K562 (cell line): ENCODE data around the gene ZDHHC8.

ENCODE experiments used
- CTCF ChIP-seq, 3 experiments: IDR thresholded peaks in 2 of 3; conservative IDR thresholded peaks in 1 of 3; 2 replicates each; pipeline ENCODE4 v1.5.1; 2011 to 2012; ENCODE audit warnings: low read length in 3 of 3, mild to moderate bottlenecking in 3 of 3, control low read depth in 2 of 3, improper control_type of control experiment in 1 of 3, inconsistent platforms in 1 of 3, low read depth in 1 of 3, mixed read lengths in 1 of 3, moderate library complexity in 1 of 3; ENCODE audit not compliant: insufficient read depth in 2 of 3
- FOS ChIP-seq: IDR thresholded peaks from 3 replicates; pipeline ENCODE4 v1.6.1; 2011; ENCODE audit not compliant: insufficient read length; ENCODE audit errors: extremely low read depth
- NFATC3 ChIP-seq: fragments of 450-650 bp; IDR thresholded peaks from 2 replicates; pipeline ENCODE4 v1.6.1; 2017; ENCODE audit warnings: mild to moderate bottlenecking
- SREBF1 ChIP-seq: fragments of 150-350 bp; IDR thresholded peaks from 2 replicates; pipeline ENCODE4 v1.6.1; 2014; ENCODE audit warnings: antibody characterized with exemption, low read depth, low read length, borderline replicate concordance
- TARDBP ChIP-seq: fragments of 450-650 bp; IDR thresholded peaks from 2 replicates; pipeline ENCODE4 v1.6.1; 2016
- ZNF197 ChIP-seq: fragments of 200-800 bp; sonication (Bioruptor generic); IDR thresholded peaks from 2 replicates; pipeline ENCODE4 v1.6.1; 2016; ENCODE audit warnings: low read depth, missing genetic modification characterization, missing compliant biosample characterization
- ZNF324 ChIP-seq: fragments of 250-450 bp; sonication (Bioruptor Pico); IDR thresholded peaks from 2 replicates; pipeline ENCODE4 v1.4.0; 2020; ENCODE audit warnings: mild to moderate bottlenecking
- ZNF354B ChIP-seq: fragments of 250-450 bp; sonication (Bioruptor Pico); IDR thresholded peaks from 2 replicates; pipeline ENCODE4 v1.4.0; 2020
- TF ChIP-seq, protein P1 (sequence below): sonication (generic); formaldehyde crosslinking; IDR thresholded peaks from 2 replicates; pipeline ENCODE4 v1.8.1; 2023; ENCODE audit warnings: mild to moderate bottlenecking, missing genetic modification reagents
- TF ChIP-seq, protein P2 (sequence below), 2 experiments: fragments of 450-650 bp in 1 of 2; IDR thresholded peaks; 2 replicates each; pipeline ENCODE4 v1.6.1; 2011 to 2017; ENCODE audit warnings: low read depth in 2 of 2, antibody characterized with exemption in 1 of 2, borderline replicate concordance in 1 of 2, low read length in 1 of 2, mild to moderate bottlenecking in 1 of 2, mixed read lengths in 1 of 2; ENCODE audit not compliant: control insufficient read depth in 1 of 2
- TF ChIP-seq, protein P3 (sequence below): fragments of 250-450 bp; sonication (Bioruptor Pico); IDR thresholded peaks from 2 replicates; pipeline ENCODE4 v1.8.0; 2022; ENCODE audit warnings: moderate library complexity, mild to moderate bottlenecking, inconsistent platforms

DNA sequence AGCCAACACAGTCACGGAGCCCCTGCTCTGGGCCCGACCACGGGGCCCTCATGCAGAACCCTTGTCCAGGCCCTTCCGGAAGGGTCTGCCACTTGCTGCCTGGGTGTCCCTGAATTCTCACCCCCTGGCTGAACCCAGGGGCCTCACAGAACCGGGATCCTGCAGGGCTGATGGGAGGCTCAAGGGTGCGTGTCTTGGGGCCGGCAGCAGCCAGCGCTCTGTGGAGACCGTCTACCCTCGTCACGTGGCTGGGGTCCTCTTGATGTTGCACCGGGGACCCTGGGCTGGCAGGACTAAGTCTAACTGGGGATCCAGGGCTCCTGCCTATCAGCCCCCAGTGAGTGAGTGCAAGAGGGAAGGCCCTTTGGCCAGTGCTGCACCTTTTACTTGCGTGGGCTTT lies 38.6 kb downstream of the ZDHHC8 start:
- TF ChIP-seq, protein P1, sequence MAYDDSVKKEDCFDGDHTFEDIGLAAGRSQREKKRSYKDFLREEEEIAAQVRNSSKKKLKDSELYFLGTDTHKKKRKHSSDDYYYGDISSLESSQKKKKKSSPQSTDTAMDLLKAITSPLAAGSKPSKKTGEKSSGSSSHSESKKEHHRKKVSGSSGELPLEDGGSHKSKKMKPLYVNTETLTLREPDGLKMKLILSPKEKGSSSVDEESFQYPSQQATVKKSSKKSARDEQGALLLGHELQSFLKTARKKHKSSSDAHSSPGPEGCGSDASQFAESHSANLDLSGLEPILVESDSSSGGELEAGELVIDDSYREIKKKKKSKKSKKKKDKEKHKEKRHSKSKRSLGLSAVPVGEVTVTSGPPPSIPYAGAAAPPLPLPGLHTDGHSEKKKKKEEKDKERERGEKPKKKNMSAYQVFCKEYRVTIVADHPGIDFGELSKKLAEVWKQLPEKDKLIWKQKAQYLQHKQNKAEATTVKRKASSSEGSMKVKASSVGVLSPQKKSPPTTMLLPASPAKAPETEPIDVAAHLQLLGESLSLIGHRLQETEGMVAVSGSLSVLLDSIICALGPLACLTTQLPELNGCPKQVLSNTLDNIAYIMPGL (CRISPR knock-in tag), result no peak
- no peak for TF ChIP-seq TARDBP
- TF ChIP-seq, protein P2, sequence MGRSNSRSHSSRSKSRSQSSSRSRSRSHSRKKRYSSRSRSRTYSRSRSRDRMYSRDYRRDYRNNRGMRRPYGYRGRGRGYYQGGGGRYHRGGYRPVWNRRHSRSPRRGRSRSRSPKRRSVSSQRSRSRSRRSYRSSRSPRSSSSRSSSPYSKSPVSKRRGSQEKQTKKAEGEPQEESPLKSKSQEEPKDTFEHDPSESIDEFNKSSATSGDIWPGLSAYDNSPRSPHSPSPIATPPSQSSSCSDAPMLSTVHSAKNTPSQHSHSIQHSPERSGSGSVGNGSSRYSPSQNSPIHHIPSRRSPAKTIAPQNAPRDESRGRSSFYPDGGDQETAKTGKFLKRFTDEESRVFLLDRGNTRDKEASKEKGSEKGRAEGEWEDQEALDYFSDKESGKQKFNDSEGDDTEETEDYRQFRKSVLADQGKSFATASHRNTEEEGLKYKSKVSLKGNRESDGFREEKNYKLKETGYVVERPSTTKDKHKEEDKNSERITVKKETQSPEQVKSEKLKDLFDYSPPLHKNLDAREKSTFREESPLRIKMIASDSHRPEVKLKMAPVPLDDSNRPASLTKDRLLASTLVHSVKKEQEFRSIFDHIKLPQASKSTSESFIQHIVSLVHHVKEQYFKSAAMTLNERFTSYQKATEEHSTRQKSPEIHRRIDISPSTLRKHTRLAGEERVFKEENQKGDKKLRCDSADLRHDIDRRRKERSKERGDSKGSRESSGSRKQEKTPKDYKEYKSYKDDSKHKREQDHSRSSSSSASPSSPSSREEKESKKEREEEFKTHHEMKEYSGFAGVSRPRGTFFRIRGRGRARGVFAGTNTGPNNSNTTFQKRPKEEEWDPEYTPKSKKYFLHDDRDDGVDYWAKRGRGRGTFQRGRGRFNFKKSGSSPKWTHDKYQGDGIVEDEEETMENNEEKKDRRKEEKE (IDR thresholded peaks at IDR 0.05; ENCODE audit: borderline replicate concordance in 1 of 2, control insufficient read depth in 1 of 2, low read depth in 2 of 2, low read length in 1 of 2), result no peak
- TF ChIP-seq SREBF1, result no peak
- no peak for TF ChIP-seq CTCF (IDR thresholded peaks at IDR 0.05 in 2 of 3, conservative IDR thresholded peaks at IDR 0.05 in 1 of 3; ENCODE audit: insufficient read depth in 2 of 3, low read depth in 1 of 3, low read length in 3 of 3)
- no peak for TF ChIP-seq NFATC3
- TF ChIP-seq ZNF197 (CRISPR knock-in tag), result no peak
- TF ChIP-seq, protein P3, sequence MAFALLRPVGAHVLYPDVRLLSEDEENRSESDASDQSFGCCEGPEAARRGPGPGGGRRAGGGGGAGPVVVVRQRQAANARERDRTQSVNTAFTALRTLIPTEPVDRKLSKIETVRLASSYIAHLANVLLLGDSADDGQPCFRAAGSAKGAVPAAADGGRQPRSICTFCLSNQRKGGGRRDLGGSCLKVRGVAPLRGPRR (CRISPR knock-in tag), result no peak
- no peak for TF ChIP-seq ZNF354B
- no peak for TF ChIP-seq FOS
- TF ChIP-seq ZNF324 (CRISPR knock-in tag), result no peak
